Mucosa of descending colon (tissue), 3 donors: Measurements from ENCODE around the gene RAET1E. TPM values are rescaled to one million over a fixed set of nuclear protein-coding genes. Genes with fewer than 3 reads are reported as not detected.
"Not testable (repeated sequence)": the region's sequence is repeated elsewhere in the genome, so short reads cannot be mapped to it uniquely, and the experiment has no call there.

ENCODE experiments used
- ATAC-seq: fragments of 200-7000 bp; cut with Tn5 transposase; one replicate; pipeline ENCODE4 v1.9.1; 2020; ENCODE audit warnings: mild to moderate bottlenecking, moderate library complexity
- DNase-seq, 3 donors: peaks; one replicate each; pipeline ENCODE4 v3.0.0-alpha.2; 2020
- H3K36me3 ChIP-seq: fragments of 200-600 bp; one replicate; pipeline ENCODE4 v1.8.0; 2021; ENCODE audit warnings: low read depth, mild to moderate bottlenecking
- H3K4me1 ChIP-seq: fragments of 200-600 bp; one replicate; pipeline ENCODE4 v1.8.0; 2021; ENCODE audit warnings: low read depth, mild to moderate bottlenecking
- H3K4me3 ChIP-seq: fragments of 200-600 bp; one replicate; pipeline ENCODE4 v1.8.0; 2021; ENCODE audit warnings: mild to moderate bottlenecking
- H3K9me3 ChIP-seq: fragments of 200-600 bp; one replicate; pipeline ENCODE4 v1.8.0; 2021; ENCODE audit warnings: mild to moderate bottlenecking
- CTCF ChIP-seq: fragments of 200-600 bp; IDR thresholded peaks from one replicate; pipeline ENCODE4 v1.8.0; 2022; ENCODE audit warnings: antibody characterized with exemption, mild to moderate bottlenecking
- intact Hi-C, 2 donors: fragments of 100-400 bp; cut with DNase I in 1 of 2; cut with micrococcal nuclease in 1 of 2; formaldehyde crosslinking; loops; one replicate each; pipeline versions ENCODE4 v1.11.0 to v1.11.1; 2022; cut with DNase I, micrococcal nuclease
- long read RNA-seq, 2 donors: library from polyadenylated mRNA; unstranded; transcript quantifications; one replicate each; pipeline ENCODE4 v2.0.0, GENCODE V29; 2019 to 2021
- total RNA-seq, 3 donors: library from RNA; stranded (reverse); fragmentation: NEBNext Ultra II Directional in 2 of 3; extraction: Animal tissue kit (Norgen Biotek cat#: 25700) in 2 of 3; gene quantifications; one replicate each; pipeline versions ENCODE4 v1.2.1 to v1.2.4, GENCODE V29; 2021 to 2023
- donor health status: DM: no; HTN: no; CAD: no; lungs with moderate emphysema.
- donor health status: DM: no; HTN: no; CAD: no.
- donor health status: DM: no; HTN: yes; CAD: no.

Gene RAET1E
- under 1 TPM in 2 of 3 donors, not detected in 1; 0.16 to 0.58 TPM for total RNA-seq
- long read RNA-seq, donor 1: 0 reads
- long read RNA-seq, donor 2: 0 reads

GRCh38 chr6:149897855-149898744 lies at the start of gene RAET1E:
RAET1E (minus strand) TSS chr6:149898113; CDS start chr6:149890901, 7,212 bp downstream.
- intact Hi-C loops: no loop called here
- peak; percentile 43 for ATAC-seq
- no peak within 1 kb of the TSS for H3K4me3 ChIP-seq

GRCh38 chr6:149947533-149947932 lies 49.6 kb upstream of the RAET1E start:
- H3K4me3 ChIP-seq, intact Hi-C loops: not testable (repeated sequence)

More at GRCh38 chr6:149897855-149898744, at the start of gene RAET1E:
- Histone ChIP-seq H3K4me1 (peaks cover 30% of the 10 kb centered on the region), H3K9me3 (no peaks in the 10 kb centered on the region), H3K36me3 (no peaks in the 10 kb centered on the region)
- no peak for TF ChIP-seq CTCF
- peak in 1 of 3 donors; percentile 50 for DNase-seq

GRCh38 chr6:149946631-149947030 lies 48.7 kb upstream of the RAET1E start:
- H3K4me1 ChIP-seq, H3K4me3 ChIP-seq, H3K9me3 ChIP-seq, intact Hi-C loops, ATAC-seq, DNase-seq, H3K36me3 ChIP-seq: not testable (repeated sequence)

More at GRCh38 chr6:149947533-149947932, 49.6 kb upstream of the RAET1E start:
- H3K36me3 ChIP-seq, ATAC-seq, H3K4me1 ChIP-seq, DNase-seq, H3K9me3 ChIP-seq: not testable (repeated sequence)

GRCh38 chr6:149945276-149945675 lies 47.4 kb upstream of the RAET1E start:
- intact Hi-C loops, H3K36me3 ChIP-seq, DNase-seq, H3K9me3 ChIP-seq, ATAC-seq, H3K4me3 ChIP-seq: not testable (repeated sequence)
- peaks cover 13% of the 10 kb centered on the region for H3K4me1 ChIP-seq

GRCh38 chr6:149943321-149943720 lies 45.4 kb upstream of the RAET1E start:
- DNase-seq, H3K9me3 ChIP-seq, H3K36me3 ChIP-seq, ATAC-seq, intact Hi-C loops, H3K4me3 ChIP-seq: not testable (repeated sequence)
- H3K4me1 ChIP-seq: peaks cover 21% of the 10 kb centered on the region

GRCh38 chr6:149942461-149942829 lies 44.5 kb upstream of the RAET1E start:
- Histone ChIP-seq H3K4me1 (peaks cover 23% of the 10 kb centered on the region), H3K4me3 (no peak overlapping the region), H3K9me3 (no peaks in the 10 kb centered on the region), H3K36me3 (no peaks in the 10 kb centered on the region)
- intact Hi-C loops: no loop called here
- DNase-seq (no peak), ATAC-seq (no peak)
- TF ChIP-seq CTCF: no peak

GRCh38 chr6:149941583-149942460 lies 43.9 kb upstream of the RAET1E start, which contains the start of gene ULBP2:
ULBP2 (plus strand) TSS chr6:149942014; CDS start chr6:149942073, 59 bp downstream.
- ATAC-seq: peak; percentile 93
- Histone ChIP-seq H3K4me3 (no peak within 1 kb of the TSS), H3K4me1 (peaks cover 23% of the 10 kb centered on the region), H3K9me3 (no peaks in the 10 kb centered on the region), H3K36me3 (no peaks in the 10 kb centered on the region)
- peak; percentile 83 to 89 (median 86) for DNase-seq
- no peak for TF ChIP-seq CTCF
- intact Hi-C loops: no loop called here
